HT-29 (cell line): ENCODE data around the gene MED16. TPM values are rescaled to one million over a fixed set of nuclear protein-coding genes. Genes with fewer than 3 reads are reported as not detected.
"Not testable (repeated sequence)": the region's sequence is repeated elsewhere in the genome, so short reads cannot be mapped to it uniquely, and the experiment has no call there.

Experiments used
- DNase-seq: peaks from one replicate; pipeline ENCODE4 v3.0.0-alpha.2; 2015; ENCODE audit warnings: low spot score
- small RNA-seq: library from RNA; depleted of rRNA; stranded (forward); fragments of <200 nt; gene quantifications from one replicate; pipeline ENCODE3, GENCODE V24; 2014
- total RNA-seq: library from RNA; depleted of rRNA; stranded (reverse); fragments of >200 nt; shearing (Covaris generic); gene quantifications from 2 replicates; pipeline ENCODE4 v1.2.3, GENCODE V29; 2014; rRNA removed

The MED16 gene
- total RNA-seq, 1 experiment from 2014 or later: 31.8 TPM

DNA sequence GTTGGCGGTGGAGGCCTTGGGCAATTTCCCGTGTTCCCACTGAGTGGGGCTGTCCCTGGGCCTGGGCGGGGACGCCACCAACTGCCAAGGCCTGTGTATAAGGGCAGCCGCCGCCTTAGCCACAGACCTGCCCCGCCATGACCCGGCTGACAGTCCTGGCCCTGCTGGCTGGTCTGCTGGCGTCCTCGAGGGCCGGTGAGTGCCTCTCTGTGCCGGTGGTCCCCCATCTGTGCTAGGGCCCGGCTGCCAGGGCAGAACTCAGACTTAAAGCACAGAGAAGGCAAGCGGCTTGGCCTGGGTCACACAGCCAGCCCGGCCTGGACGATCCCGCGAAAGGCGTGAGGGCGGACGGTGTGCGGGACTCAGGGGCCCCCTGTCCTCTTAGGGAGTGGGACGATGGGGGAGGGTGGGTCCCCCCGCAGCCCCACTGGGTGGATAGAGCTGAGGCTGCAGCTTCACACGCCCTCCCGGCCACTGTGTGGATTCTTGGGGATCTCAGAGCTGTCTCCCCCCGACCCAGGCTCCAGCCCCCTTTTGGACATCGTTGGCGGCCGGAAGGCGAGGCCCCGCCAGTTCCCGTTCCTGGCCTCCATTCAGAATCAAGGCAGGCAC is 65.2 kb downstream of the MED16 start, which contains the start of gene AZU1:
Gene AZU1 (plus strand): TSS at position 128 of the 612 bp plus-strand sequence. CDS start 10 bp downstream, at position 138.
- DNase-seq: no peak

DNA sequence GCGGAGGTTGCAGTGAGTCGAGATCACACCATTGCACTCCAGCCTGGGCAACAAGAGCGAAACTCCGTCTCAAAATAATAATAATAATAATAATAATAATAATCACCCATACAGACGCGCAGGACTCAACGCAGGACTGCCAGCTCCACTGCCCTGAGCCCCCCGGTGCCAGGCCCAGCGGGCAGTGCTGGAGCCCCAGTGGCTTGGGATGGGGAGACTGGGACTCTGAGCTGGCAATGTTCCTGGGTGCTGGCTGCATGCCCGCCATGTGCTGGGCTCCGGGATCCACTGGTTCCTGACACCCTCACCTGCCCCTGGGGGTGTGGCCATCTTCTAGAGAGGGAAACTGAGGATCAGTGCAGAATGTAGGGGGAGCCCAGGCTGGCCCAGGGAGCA is 65.7 kb downstream of the MED16 start:
- DNase-seq: no peak

DNA sequence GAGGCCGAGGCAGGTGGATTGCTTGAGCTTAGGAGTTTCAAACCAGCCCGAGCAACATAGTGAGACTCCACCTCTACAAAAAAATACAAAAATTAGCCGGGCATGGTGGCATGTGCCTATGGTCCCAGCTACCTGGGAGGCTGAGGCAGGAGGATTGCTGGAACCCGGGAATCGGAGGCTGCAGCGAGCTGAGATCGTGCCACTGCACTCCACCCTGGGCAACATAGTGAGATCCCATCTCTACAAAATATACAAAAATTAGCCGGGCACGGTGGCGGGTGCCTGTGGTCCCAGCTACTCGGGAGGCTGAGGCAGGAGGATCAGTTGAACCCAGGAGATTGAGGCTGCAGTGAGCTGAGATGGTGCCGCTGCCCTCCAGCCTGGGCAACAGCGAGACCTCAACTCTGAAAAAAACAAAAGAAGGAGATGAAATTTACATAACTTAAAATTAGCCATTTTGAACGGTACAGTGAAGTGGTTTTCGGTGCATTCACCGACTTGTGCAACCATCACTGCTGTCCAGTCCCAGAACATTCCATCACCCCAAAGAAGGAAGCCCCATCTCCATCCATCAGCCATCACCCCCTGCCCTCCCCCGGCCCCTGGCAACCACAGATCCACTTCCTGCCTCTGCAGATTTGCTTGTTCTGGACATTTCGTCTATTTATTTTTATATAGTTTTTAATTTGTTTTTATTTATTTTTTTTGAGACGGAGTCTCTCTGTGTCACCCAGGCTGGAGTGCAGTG is 66.9 kb downstream of the MED16 start:
- no peak for DNase-seq

DNA sequence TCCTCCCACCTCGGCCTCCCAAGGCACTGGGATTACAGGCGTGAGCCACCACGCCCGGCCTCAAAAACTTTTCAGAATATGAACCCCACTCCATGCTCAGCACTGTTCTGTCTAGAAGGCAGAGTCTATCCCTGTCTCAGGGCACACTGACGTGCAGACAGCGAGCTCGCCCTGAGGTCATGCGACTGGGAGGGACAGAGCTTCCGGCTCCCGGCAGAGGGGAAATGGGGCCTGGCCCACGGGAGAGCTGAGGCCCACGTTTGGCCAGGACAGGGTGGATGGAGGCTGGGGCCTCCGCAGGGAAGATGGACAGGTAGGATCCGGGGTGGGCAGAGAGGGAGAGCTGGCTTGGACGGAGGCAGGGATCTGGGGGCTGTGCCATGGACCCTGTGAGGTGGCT is 68.1 kb downstream of the MED16 start:
- no peak for DNase-seq

DNA sequence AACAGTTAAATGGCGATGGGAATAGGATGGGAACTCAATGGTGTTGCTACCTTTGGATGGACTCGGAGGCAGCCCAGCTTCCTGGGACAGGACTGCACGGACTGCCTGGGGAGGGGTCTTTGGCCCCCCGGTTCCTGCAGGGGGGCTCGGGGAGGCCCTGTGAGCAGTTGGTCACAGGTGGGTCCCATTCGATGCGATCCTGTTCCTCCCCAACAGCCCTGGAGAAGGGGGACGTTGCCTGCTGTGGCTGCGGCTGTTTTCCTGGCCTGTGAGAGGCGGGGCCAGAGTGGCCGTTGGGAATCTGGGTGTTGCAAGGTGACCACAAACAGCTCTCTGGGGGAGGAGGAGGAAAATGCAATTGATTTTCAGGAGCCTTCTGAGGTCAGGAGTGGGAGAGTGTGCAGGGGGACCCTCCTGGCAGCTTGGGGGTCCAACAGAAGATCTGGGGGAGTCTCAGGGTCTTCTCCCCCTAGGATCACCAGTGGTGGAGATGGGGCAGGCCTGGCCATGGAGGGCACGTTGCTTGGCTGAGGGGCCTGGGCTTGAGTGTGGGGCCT is 69.3 kb downstream of the MED16 start:
- DNase-seq: no peak

DNA sequence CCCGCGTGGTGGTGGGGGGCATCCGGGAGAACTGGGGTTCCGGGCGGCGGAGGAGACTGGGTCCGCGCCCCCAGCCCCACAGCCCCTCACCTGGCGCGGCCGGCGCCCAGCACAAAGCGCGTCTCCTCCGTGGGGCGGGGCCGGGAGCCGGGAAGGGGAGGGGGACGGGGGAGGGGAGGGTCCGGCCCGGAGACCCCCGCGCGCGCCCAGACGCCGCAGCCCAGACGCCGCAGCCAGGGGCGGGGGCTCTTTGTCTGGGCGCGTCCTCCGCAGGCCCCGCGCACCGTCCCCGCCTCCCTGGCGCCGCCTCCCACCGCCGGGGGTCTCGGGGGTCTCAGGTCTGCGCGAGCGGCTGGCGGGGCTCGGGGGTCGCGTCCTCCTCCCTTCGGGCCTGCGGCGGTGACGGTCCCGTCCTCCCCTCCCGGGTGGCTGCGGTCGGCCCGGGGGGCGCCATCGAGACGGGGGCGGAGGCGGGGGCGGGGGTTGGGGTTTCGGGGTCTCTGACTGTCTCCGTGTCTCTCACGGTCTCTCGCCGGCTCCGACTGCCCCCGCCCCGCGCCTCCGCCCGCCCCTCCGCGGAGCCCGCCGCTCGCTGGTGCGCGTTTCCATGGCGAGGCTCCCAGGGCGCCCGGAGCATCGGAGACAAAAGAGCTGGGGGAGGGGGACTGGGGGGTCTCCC is 71.0 kb downstream of the MED16 start, which contains the start of gene PLPPR3:
Gene PLPPR3 (minus strand): TSS at position 131 of the 679 bp plus-strand sequence. CDS start 396 bp downstream, outside the sequence.
- DNase-seq: no peak

DNA sequence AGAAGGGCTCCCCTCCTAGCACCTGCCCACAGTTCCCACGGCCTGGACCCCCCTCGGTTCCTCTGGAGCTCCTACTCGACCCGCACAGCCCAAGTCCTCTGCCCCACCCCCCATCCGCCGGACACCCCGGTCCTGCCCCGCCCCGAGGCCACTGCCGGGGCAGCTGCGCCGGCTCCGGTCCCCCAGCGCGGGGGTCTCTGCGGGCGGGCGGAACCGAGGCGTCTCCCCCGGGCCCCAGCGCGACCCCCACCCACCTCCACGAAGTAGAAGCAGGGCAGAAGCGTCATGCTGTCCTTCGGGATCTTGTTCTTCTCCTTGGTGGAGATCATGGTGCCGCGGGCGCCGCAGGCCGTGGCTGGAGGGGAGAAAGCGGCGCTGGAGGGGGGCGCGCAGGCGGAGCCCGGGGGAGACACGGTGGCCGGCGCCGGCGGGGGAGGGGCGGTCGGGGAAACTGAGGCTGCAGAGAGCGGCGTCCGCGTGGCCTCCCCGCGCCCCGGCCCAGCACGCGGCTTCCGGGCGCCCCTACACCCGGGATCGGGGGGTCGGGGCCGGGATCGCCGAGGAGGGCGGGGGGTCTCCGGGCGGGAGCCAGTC is 71.7 kb downstream of the MED16 start:
- no peak for DNase-seq

DNA sequence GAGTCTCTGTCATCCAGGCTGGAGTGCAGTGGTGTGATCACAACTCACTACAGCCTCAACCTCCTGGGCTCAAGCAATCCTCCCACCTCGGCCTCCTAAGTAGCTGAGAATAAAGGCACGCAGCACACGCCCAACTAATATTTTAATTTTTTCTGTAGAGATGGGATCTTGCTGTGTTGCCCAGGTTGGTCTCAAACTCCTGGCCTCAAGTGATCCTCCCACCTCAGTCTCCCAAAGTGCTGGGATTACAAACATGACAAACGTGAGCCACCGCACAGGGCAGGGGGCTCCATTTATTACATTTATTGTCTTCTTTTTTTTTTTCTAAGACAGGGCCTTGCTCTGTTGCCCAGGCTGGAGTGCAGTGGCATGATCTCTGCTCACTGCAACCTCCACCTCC is 72.8 kb downstream of the MED16 start:
- not testable (repeated sequence) for DNase-seq

Small RNA genes within 50 kb of the gene (small RNA-seq; reads per million reads assigned to genes)
- gene RNU6-9: 0.22 reads per million

Other genes starting within 250 kb of the MED16 start
- gene RNF126, start 230.0 kb downstream of the MED16 start, total RNA-seq: 123 TPM in 2 replicates
- gene FSTL3, start 216.8 kb downstream of the MED16 start, total RNA-seq: 6.2 and 8.9 TPM in 2 replicates
- not detected in 2 replicates for gene PRSS57, start 197.7 kb downstream of the MED16 start, total RNA-seq
- gene PALM, start 184.3 kb downstream of the MED16 start, total RNA-seq: 0.13 TPM in 1 of 2 replicates, not detected in the other
- gene MISP, start 142.1 kb downstream of the MED16 start, total RNA-seq: 206 and 211 TPM in 2 replicates
- 464 and 599 TPM in 2 replicates for gene PTBP1, start 95.7 kb downstream of the MED16 start, total RNA-seq
- not detected in 2 replicates for gene PLPPR3, start 71.2 kb downstream of the MED16 start, total RNA-seq
- gene AZU1, start 65.3 kb downstream of the MED16 start, total RNA-seq: not detected in 2 replicates
- not detected in 2 replicates for gene PRTN3, start 52.2 kb downstream of the MED16 start, total RNA-seq
- gene ELANE, start 40.9 kb downstream of the MED16 start, total RNA-seq: not detected in 2 replicates
- gene CFD, start 33.5 kb downstream of the MED16 start, total RNA-seq: 1.1 and 1.4 TPM in 2 replicates
- gene RNU6-9, start 297 bp upstream of the MED16 start, total RNA-seq: not detected in 2 replicates
- 37.7 and 51.4 TPM in 2 replicates for gene R3HDM4, start 20.0 kb upstream of the MED16 start, total RNA-seq
- gene KISS1R, start 24.1 kb upstream of the MED16 start, total RNA-seq: not detected in 2 replicates
- gene ARID3A, start 32.8 kb upstream of the MED16 start, total RNA-seq: 10.4 and 11.8 TPM in 2 replicates
- gene WDR18, start 91.2 kb upstream of the MED16 start, total RNA-seq: 172 and 186 TPM in 2 replicates
- gene GRIN3B, start 107.2 kb upstream of the MED16 start, total RNA-seq: not detected in 2 replicates
- 236 and 253 TPM in 2 replicates for gene TMEM259, start 127.9 kb upstream of the MED16 start, total RNA-seq
- gene RNU6-2, start 128.3 kb upstream of the MED16 start, total RNA-seq: not detected in 2 replicates
- 265 and 298 TPM in 2 replicates for gene CNN2, start 133.4 kb upstream of the MED16 start, total RNA-seq
- 56.9 and 76.3 TPM in 2 replicates for gene ABCA7, start 146.9 kb upstream of the MED16 start, total RNA-seq
- 93.3 and 102 TPM in 2 replicates for gene ARHGAP45, start 174.0 kb upstream of the MED16 start, total RNA-seq
- gene POLR2E, start 202.2 kb upstream of the MED16 start, total RNA-seq: 394 and 395 TPM in 2 replicates
- gene GPX4, start 210.8 kb upstream of the MED16 start, total RNA-seq: 1,102 and 1,117 TPM in 2 replicates